Upper lobe of left lung (tissue), 6 donors: Measurements from ENCODE around the gene SLC22A15. TPM values are rescaled to one million over a fixed set of nuclear protein-coding genes. Genes with fewer than 3 reads are reported as not detected.
"Not testable (repeated sequence)": the region's sequence is repeated elsewhere in the genome, so short reads cannot be mapped to it uniquely, and the experiment has no call there.

Experiments
- ATAC-seq, 2 donors: fragments of 200-7000 bp; cut with Tn5 transposase; one replicate each; pipeline ENCODE4 v1.9.1; 2022; ENCODE audit warnings: mild to moderate bottlenecking in 2 of 2, moderate library complexity in 2 of 2; ENCODE audit not compliant: low FRiP score in 2 of 2
- DNase-seq, 2 donors: peaks; one replicate each; pipeline ENCODE4 v3.0.0-alpha.2; 2019 to 2020
- H3K27ac ChIP-seq, 4 donors: fragments of 200-600 bp; sonication (generic); one replicate each; pipeline ENCODE4 v1.5.1; 2016 to 2019
- H3K27me3 ChIP-seq, 4 donors: fragments of 200-600 bp; sonication (generic); one replicate each; pipeline ENCODE4 v1.5.1; 2017 to 2019
- H3K36me3 ChIP-seq, 4 donors: fragments of 200-600 bp; sonication (generic); one replicate each; pipeline ENCODE4 v1.5.1; 2016 to 2019
- H3K4me1 ChIP-seq, 4 donors: fragments of 200-600 bp; sonication (generic); one replicate each; pipeline ENCODE4 v1.5.1; 2018 to 2019
- H3K4me3 ChIP-seq, 4 donors: fragments of 200-600 bp; sonication (generic); one replicate each; pipeline ENCODE4 v1.5.1; 2017 to 2019; ENCODE audit warnings: mild to moderate bottlenecking in 2 of 4, moderate library complexity in 1 of 4
- H3K9me3 ChIP-seq, 4 donors: fragments of 200-600 bp; sonication (generic); one replicate each; pipeline ENCODE4 v1.5.1; 2018 to 2019
- CTCF ChIP-seq, 6 experiments: fragments of 450-650 bp in 4 of 6; fragments of 200-600 bp in 2 of 6; sonication (generic) in 2 of 6; IDR thresholded peaks; one replicate each; pipeline ENCODE4 v1.5.1; 2016 to 2019; ENCODE audit warnings: antibody characterized with exemption in 6 of 6
- EP300 ChIP-seq, 4 donors: sonication (generic); formaldehyde crosslinking; IDR thresholded peaks; one replicate each; pipeline ENCODE4 v1.5.1; 2017; ENCODE audit warnings: antibody characterized with exemption in 4 of 4, control low read depth in 2 of 4
- POLR2A ChIP-seq, 4 donors: fragments of 450-650 bp; IDR thresholded peaks; one replicate each; pipeline ENCODE4 v1.5.1; 2016 to 2017; ENCODE audit warnings: antibody characterized with exemption in 4 of 4, mild to moderate bottlenecking in 2 of 4
- POLR2AphosphoS5 ChIP-seq, 2 donors: sonication (generic); formaldehyde crosslinking; IDR thresholded peaks; one replicate each; pipeline ENCODE4 v1.5.1; 2017; ENCODE audit warnings: antibody characterized with exemption in 2 of 2
- WGBS, 2 donors: methylation state at CpG; one replicate each; pipeline ENCODE4 v1.1.5; 2017 to 2018; 5-methylcytosine and 5-hydroxymethylcytosine counted together
- total RNA-seq, 6 donors: library from RNA; depleted of rRNA in 4 of 6; stranded (reverse); fragments of >200 nt in 4 of 6; gene quantifications; one replicate each; pipeline versions ENCODE4 v1.1.0 to v1.2.1, GENCODE V29; 2016 to 2021
- donor health status: DM: no; HTN: no; CAD: no; lungs with moderate emphysema.
- donor health status: DM: no; HTN: yes; CAD: no; lungs with severe emphysema.

The SLC22A15 gene
- total RNA-seq, 6 donors from 2014 or later, result 12.5 to 52.4 (median 27.1) TPM

- WGBS, 2 donors, result 87 to 94% methylated on average over 1 of the region's 1 CpG
- Histone ChIP-seq H3K9me3 (no peaks in the 10 kb centered on the region), H3K4me3 (no peak overlapping the region), H3K4me1 (no peaks in the 10 kb centered on the region), H3K36me3 (peaks cover 0 to 12% (median 11%) of the 10 kb centered on the region in 4 donors), H3K27ac (no peak overlapping the region), H3K27me3 (no peaks in the 10 kb centered on the region)
- TF ChIP-seq EP300 (IDR thresholded peaks at IDR 0.05) (no peak), POLR2AphosphoS5 (IDR thresholded peaks at IDR 0.05) (no peak), POLR2A (IDR thresholded peaks at IDR 0.05) (no peak), CTCF (IDR thresholded peaks at IDR 0.05) (no peak)
- ATAC-seq (no peak), DNase-seq (no peak)
Observed at GRCh38 chr1:115988953-115989352, 12.6 kb downstream of the SLC22A15 start.

DNA sequence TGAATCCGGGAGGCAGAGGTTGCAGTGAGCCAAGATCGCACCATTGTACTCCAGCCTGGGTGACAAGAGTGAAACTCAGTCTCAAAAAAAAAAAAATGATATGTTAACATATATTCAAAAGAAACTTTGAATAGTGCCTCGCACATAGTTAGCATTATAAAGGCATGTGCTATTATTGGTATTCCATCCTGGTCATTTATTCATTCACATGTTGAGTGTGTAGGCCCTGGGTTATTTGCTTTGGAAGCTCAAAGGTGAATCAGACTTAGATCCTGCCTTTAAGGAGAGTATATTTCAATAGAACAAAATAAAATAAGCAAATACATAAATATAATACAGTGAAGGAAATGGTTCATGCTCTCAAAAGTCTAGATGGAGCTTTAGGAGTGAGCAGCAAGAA lies 13.4 kb downstream of the SLC22A15 start:
- no peak for TF ChIP-seq CTCF (IDR thresholded peaks at IDR 0.05)
- no peak for TF ChIP-seq POLR2A (IDR thresholded peaks at IDR 0.05)
- no peak for TF ChIP-seq POLR2AphosphoS5 (IDR thresholded peaks at IDR 0.05)
- TF ChIP-seq EP300 (IDR thresholded peaks at IDR 0.05), result no peak
- Histone ChIP-seq H3K4me3 (no peak overlapping the region), H3K9me3 (no peaks in the 10 kb centered on the region), H3K36me3 (peaks cover 0 to 15% (median 12%) of the 10 kb centered on the region in 4 donors), H3K27ac (no peak overlapping the region), H3K4me1 (no peaks in the 10 kb centered on the region), H3K27me3 (no peaks in the 10 kb centered on the region)
- no peak for ATAC-seq
- 93 to 97% methylated on average over 3 of the region's 3 CpGs for WGBS, 2 donors
- DNase-seq, result no peak

- ATAC-seq, result no peak
- 93 to 95% methylated on average over 8 of the region's 8 CpGs for WGBS, 2 donors
- Histone ChIP-seq H3K36me3 (peaks cover 0 to 17% (median 14%) of the 10 kb centered on the region in 4 donors), H3K27me3 (no peaks in the 10 kb centered on the region), H3K27ac (no peak overlapping the region), H3K4me1 (no peaks in the 10 kb centered on the region), H3K9me3 (peaks cover 0 to 2% (median under 1%) of the 10 kb centered on the region in 4 donors), H3K4me3 (no peak overlapping the region)
- DNase-seq, result no peak
- TF ChIP-seq POLR2AphosphoS5 (IDR thresholded peaks at IDR 0.05), result no peak
- no peak for TF ChIP-seq EP300 (IDR thresholded peaks at IDR 0.05)
- TF ChIP-seq CTCF (IDR thresholded peaks at IDR 0.05), result no peak
- no peak for TF ChIP-seq POLR2A (IDR thresholded peaks at IDR 0.05)
Observed at GRCh38 chr1:115991909-115992308, 15.6 kb downstream of the SLC22A15 start.

- H3K4me1 ChIP-seq, result peaks cover 0 to 11% (median 6%) of the 10 kb centered on the region in 4 donors
- H3K36me3 ChIP-seq, result peaks cover 0 to 18% (median 10%) of the 10 kb centered on the region in 4 donors
- not testable (repeated sequence) for H3K27ac ChIP-seq, H3K4me3 ChIP-seq, ATAC-seq, H3K27me3 ChIP-seq, DNase-seq
- 95 to 100% methylated on average over 1 of the region's 1 CpG for WGBS, 2 donors
- H3K9me3 ChIP-seq, result peaks cover 10 to 17% (median 14%) of the 10 kb centered on the region in 4 donors
Observed at GRCh38 chr1:115997921-115998320, 21.6 kb downstream of the SLC22A15 start.

- H3K27ac ChIP-seq, result peak overlapping the region in 1 of 4 donors; percentile 25
- peaks cover 10 to 16% (median 14%) of the 10 kb centered on the region in 4 donors for H3K9me3 ChIP-seq
- TF ChIP-seq EP300 (IDR thresholded peaks at IDR 0.05), result no peak
- TF ChIP-seq POLR2AphosphoS5 (IDR thresholded peaks at IDR 0.05), result no peak
- no peak for TF ChIP-seq CTCF (IDR thresholded peaks at IDR 0.05)
- TF ChIP-seq POLR2A (IDR thresholded peaks at IDR 0.05), result no peak
- H3K27me3 ChIP-seq, result no peaks in the 10 kb centered on the region
- H3K4me3 ChIP-seq, result no peak overlapping the region
- H3K4me1 ChIP-seq, result peaks cover 0 to 18% (median 14%) of the 10 kb centered on the region in 4 donors
- peak; percentile 34 to 51 for ATAC-seq
- 54 to 63% methylated on average over 3 of the region's 3 CpGs for WGBS, 2 donors
- H3K36me3 ChIP-seq, result peaks cover 0 to 13% (median 0%) of the 10 kb centered on the region in 4 donors
- DNase-seq, result peak in 1 of 2 donors; percentile 42
Observed at GRCh38 chr1:116001739-116002487, 25.6 kb downstream of the SLC22A15 start.
